GM20000 (cell line): ENCODE data around the gene GGT1.
A peak's percentile ranks its signal among the peaks of the same experiment; 100 is the strongest.

Source experiments
- DNase-seq: peaks from one replicate; pipeline ENCODE4 v3.0.0; 2012; ENCODE audit warnings: low spot score
- TF ChIP-seq, protein P1 (sequence below): IDR thresholded peaks from 2 replicates; pipeline ENCODE4 v1.5.1; 2012; ENCODE audit warnings: mild to moderate bottlenecking, control low read depth; ENCODE audit errors: extremely low read depth, missing control alignments

Gene GGT1

DNA sequence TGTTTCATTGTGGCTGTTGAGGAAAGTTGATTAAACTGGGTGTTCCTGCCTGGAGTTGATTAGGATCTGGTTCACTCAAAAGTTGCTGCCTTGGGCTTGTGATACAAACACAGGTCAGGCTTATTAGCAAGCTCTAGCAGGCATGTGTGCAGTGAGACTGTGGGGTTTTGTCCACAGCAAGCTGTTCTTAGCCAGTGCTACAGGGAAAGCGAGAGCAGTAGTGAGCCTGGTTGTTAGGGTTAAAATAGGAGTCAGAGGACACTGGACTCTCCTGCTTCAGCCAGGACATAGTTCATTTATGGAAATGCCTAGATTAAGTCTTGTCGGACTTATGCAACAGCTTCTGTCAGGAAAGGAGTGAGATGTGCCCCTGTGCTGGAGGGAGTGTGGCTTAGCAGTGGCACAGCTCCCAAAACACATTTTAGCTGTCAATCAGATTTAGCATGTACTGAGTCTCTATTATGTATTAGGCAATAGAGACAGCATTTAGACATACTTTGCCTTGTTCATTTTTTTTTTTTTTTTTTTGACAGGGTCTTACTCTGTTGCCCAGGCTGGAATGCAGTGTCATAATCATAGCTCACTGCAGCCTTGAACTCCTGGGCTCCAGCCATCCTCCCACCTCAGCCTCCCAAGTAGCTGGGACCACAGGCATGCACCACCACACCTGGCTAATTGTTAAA is 38.5 kb upstream of the GGT1 start:
- DNase-seq: no peak
- TF ChIP-seq, protein P1, sequence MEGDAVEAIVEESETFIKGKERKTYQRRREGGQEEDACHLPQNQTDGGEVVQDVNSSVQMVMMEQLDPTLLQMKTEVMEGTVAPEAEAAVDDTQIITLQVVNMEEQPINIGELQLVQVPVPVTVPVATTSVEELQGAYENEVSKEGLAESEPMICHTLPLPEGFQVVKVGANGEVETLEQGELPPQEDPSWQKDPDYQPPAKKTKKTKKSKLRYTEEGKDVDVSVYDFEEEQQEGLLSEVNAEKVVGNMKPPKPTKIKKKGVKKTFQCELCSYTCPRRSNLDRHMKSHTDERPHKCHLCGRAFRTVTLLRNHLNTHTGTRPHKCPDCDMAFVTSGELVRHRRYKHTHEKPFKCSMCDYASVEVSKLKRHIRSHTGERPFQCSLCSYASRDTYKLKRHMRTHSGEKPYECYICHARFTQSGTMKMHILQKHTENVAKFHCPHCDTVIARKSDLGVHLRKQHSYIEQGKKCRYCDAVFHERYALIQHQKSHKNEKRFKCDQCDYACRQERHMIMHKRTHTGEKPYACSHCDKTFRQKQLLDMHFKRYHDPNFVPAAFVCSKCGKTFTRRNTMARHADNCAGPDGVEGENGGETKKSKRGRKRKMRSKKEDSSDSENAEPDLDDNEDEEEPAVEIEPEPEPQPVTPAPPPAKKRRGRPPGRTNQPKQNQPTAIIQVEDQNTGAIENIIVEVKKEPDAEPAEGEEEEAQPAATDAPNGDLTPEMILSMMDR: no peak

DNA sequence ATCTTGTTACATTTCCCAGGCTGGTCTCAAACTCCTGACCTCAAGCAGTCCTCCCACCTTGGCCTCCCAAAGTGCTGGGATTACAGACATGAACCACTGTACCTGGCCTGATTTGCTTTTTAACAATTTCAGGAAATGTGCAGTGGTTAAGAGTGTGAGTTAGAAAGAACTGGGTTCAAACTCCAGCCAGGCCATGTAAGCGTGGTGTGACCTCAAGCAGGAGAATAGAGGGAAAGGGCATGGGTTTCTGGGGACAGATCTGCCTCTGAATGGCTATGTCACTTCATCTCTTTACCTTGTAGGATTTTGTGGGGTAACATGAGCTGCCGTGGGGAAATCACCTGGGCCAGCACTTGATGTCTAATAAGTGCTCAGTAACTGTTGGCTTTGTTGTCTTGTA is 37.9 kb upstream of the GGT1 start:
- TF ChIP-seq, protein P1: no peak
- DNase-seq: no peak

DNA sequence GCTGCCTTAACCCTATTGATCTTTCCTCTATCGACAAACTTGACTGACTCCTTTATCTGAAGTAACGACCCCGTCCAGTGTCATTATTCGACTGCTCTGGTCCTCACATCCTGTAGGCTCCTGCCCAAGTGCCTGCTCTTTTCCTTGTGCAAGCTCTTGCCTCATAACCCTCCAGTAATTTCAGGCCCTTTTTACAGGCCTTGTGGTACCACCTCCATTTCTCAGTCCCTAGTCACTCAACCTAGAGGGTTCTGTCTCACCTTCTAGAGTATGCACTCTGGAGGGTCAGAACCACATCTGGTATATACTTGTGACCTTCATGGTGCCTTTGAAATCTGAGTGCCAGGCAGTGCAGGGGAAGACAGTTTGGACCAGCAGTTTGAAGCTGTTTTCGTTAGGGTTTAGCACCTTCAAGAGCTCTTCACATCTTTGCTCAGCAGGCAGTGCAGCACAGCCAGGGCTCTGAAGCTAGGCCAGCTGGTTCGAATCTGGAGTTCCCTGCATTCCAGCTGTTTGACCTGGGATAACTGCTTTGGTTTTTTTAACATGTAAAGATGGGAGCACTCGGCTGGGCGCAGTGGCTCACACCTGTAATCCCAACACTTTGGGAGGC is 36.0 kb upstream of the GGT1 start:
- no peak for DNase-seq
- TF ChIP-seq, protein P1: no peak

DNA sequence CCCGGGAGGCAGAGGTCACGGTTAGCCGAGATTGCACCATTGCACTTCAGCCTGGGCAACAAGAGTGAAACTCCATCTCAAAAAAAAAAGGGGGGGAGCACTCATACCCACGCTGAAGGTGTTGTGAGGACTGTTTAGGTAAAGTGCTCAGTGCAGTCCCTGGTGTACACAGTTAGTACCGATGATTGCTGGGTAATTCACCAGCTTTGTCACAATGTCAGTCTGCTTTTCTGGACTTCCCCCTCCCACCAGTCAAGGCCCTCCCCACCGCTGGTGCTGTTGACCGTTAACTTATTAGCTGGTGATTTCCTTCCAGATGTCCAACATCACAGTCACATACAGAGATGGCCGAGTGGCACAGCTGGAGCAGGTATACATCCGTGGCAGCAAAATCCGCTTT is 35.3 kb upstream of the GGT1 start:
- TF ChIP-seq, protein P1: no peak
- DNase-seq: peak; percentile 59

DNA sequence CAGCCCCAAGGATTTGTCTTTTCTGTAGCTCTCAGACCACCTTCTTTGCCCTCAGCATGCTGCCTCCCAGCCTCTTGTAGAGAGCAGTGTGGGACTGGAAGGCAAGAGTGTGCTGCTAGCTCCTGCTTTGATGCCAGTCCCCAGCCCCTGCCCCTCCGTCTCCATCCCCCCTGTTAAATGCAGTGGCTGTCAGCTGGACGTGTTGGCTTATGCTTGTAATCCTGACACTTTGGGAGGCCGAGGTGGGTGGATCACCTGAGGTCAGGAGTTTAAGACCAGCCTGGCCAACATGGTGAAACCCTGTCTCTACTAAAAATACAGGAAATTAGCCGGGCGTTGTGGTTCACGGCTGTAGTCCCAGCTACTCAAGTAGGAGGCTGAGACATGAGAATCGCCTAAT is 31.7 kb upstream of the GGT1 start:
- TF ChIP-seq, protein P1: no peak
- DNase-seq: no peak

DNA sequence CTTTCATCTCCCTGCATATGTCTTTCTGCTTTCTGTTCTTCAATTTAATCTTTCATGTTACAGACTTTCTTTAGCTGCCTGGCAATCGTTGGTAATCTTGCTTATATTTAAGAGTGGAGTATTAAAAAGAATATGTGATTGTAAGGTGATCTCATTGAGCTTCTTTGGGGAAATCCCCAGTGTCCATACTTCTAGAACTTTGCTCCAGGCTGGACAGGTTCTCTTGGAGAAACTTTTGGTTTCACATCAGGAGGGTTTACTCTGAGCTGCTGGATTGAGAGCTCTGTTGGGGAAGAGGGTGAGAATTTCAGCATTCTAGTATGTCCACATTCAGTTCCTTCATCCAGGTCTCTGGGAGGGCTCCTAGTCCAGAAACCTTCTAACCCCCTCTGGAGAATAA is 26.2 kb upstream of the GGT1 start:
- TF ChIP-seq, protein P1: no peak
- no peak for DNase-seq

DNA sequence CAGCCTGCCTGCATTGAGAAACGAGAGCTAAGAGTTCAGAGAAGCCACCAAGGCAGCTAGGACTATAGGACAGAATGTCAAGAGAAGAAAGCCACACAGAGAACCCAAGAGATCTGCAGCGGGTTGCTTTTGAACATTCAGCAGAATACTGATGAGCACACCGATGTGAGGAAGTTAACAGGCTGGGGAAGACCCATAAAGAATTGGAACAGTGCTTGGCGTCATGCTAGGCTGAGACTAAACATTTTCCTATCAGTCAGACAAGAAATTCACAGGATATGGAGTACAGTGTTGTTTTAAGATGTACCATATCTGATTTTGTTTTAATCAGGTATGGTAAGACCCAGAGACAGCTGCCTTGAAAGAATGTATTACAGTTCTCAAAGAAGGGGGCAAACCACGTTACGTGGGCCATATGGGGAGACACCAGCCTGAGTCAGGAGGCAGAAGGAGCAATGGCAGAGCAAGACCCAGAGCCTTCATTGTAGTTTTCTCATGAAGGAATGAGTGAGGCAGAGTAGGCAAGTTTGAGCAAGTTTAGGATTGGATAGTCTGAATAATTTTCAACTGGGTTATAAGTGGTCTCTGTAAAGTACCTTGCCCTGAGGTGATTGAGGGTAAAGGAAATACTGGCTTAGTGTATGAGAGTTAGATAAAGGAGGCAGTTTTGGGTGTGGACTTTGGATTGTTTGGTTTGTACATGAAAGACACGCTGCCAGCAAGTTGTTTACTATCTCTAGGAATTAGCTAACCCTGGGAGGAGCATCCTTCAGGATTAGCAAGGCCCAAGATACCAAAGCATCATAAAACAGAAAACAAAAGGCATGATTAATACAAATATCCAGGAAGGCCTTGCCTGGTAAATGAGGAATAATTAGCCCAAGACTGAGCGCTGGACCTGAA is 24.4 kb upstream of the GGT1 start:
- no peak for DNase-seq
- TF ChIP-seq, protein P1: no peak
